ENCODE results near the gene EIF3F.
A peak's percentile ranks its signal among the peaks of the same experiment; 100 is the strongest.
"Not testable (repeated sequence)": the region's sequence is repeated elsewhere in the genome, so short reads cannot be mapped to it uniquely, and the experiment has no call there.

EIF3F gene

DNA sequence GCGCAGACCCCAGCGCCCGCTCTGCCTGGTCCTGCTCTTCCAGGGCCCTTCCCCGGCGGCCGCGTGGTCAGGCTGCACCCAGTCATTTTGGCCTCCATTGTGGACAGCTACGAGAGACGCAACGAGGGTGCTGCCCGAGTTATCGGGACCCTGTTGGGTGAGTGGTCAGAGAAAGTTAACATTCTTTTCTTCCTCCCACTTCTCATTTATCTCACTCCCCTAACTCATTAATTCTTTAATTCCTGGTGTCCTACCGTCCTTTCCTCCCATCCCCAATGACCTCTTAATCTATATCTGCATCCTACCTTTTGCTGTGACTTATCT lies 385 bp downstream of the EIF3F start:
- not testable (repeated sequence) for DNase-seq (ENCODE audit: extremely low read depth in 1 of 2, low read depth in 1 of 2)

DNA sequence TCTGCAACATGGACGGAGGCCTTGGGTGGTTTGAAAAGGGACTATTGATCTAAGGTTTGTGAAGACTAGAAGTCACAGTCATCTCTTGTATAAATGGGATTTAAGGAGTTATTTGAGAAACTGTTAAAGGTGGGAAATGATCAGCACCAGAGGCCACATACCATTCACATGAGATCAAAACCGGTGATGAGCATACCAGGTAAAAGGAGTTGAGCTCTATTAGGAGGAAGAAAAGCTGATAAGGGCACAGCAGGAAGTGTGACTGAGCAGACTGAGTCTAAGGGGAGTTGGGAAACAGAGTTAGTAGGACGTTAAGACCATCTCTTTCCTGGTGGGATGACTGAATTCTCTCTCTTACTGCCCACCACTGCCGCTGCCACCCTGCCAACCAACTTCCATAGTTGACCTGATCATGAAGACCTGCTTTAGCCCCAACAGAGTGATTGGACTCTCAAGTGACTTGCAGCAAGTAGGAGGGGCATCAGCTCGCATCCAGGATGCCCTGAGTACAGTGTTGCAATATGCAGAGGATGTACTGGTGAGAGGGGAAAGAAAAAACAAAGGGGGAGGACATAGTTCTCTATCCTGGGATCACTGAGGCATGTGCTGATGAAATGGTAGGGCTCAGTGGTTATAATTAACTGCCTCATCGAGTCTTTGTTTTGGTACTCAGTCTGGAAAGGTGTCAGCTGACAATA lies 7.6 kb downstream of the EIF3F start:
- no peak for DNase-seq (ENCODE audit: extremely low read depth in 1 of 2, low read depth in 1 of 2)

DNA sequence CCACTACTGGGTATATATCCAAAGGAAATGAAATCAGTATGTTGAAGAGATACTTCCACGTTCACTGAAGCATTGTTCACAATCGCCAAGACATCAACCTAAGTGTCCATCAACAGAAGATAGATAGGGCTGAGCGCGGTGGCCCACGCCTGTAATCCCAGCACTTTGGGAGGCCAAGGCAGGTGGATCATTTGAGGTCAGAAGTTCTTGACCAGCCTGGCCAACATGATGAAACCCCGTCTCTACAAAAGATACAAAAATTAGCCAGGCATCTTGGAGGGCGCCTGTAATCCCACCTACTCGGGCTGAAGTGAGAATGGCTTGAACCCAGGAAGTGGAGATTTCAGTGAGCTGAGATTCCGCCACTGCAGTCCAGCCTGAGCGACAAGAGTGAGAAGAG lies 12.7 kb downstream of the EIF3F start:
- DNase-seq (ENCODE audit: extremely low read depth in 1 of 2, low read depth in 1 of 2): no peak

DNA sequence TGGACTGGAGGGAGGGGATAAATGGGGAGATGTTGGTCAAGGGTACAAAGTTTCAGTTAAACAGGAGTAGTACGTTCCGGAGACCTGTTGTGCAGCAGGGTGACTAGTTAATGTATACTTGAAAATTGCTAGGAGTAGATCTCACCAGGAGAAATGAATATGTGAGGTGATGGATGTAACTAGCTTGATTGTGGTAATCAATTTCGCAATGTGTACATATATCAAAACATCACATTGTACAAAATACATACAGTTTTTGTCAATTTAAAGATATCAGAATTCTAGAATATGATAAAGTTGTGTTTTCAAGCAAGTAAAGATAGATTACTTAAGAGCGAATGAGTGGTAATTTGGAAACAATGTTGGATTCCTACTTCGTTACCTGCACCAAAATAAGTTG lies 13.3 kb downstream of the EIF3F start:
- no peak for DNase-seq (ENCODE audit: extremely low read depth in 1 of 2, low read depth in 1 of 2)

DNA sequence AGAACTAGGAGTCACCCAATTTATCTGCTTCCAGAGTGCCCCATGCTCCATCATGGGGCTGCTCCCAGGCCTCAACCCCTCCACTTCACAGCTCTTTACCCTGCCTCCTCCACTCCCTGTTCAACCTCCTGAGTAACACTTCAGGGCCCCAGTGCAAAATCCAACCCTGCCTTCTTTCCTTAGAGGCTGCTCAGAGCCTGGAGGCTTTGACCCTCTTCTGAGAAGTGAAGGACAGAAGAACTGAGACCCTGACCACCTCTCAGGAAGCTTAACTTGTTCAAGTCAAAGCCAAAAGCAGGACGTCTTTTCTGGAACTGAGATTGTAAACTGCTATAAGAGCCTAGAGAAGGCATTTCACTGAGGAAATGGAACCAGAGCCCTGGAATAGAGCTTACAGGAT lies 15.5 kb downstream of the EIF3F start:
- no peak for DNase-seq (ENCODE audit: extremely low read depth in 1 of 2, low read depth in 1 of 2)

DNA sequence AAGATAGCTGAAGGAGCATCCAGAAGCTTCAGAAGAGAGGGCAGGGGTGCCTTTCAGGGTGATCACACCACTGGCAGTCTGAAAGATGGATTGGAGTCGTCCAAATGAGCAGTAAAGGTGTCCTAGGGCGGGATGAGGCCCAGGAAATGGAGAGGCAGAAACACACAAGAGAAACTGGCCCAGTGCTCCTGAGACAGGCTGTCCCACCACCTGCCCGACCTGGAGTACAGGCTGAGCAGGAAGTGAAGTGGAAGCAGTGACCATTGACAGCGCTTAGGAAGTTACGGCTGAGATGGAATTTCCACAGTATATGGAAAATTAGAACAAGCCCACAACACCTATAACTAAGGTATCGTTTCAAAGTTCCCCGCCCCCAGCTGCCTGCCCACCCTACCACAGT lies 16.1 kb downstream of the EIF3F start:
- DNase-seq (ENCODE audit: extremely low read depth in 1 of 2, low read depth in 1 of 2): no peak

DNA sequence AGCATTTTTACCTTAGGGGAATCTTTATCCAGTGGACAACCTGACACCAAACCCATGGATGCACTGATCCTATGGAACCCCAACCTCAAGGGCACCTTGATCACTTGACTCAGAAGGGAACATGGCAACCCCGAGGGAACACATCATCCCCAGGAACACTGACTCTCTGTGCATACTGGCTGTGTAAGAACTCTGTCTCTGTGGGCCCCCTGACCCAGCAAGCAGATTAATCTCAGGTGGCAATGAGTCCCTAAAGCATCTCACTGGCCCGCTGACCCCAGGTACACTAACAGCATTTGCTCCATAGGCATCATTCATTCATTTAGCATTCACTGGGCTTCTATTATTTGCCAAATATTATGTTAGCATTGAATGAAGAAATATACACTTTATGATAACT lies 16.9 kb downstream of the EIF3F start:
- no peak for DNase-seq (ENCODE audit: extremely low read depth in 1 of 2, low read depth in 1 of 2)

DNA sequence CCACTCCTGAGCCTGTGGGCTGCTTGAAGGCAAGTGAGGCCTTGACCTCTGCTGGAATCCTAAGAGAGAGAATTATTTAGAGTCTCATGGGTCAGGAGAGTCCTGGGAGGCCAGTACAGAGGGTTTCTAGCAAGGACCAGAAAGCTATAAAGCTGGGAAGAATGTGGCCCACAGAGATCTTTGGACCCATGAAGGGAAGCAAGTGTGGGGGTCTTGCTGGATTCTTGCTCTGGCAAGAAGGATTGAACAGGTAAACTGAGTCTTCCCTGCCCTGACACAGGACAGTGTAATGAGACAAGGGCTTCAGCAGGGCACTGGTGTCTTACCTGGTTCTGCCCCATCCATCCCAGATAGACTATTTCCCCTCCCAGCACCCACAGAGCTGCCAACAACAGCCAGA lies 18.4 kb downstream of the EIF3F start:
- no peak for DNase-seq (ENCODE audit: extremely low read depth in 1 of 2, low read depth in 1 of 2)

DNA sequence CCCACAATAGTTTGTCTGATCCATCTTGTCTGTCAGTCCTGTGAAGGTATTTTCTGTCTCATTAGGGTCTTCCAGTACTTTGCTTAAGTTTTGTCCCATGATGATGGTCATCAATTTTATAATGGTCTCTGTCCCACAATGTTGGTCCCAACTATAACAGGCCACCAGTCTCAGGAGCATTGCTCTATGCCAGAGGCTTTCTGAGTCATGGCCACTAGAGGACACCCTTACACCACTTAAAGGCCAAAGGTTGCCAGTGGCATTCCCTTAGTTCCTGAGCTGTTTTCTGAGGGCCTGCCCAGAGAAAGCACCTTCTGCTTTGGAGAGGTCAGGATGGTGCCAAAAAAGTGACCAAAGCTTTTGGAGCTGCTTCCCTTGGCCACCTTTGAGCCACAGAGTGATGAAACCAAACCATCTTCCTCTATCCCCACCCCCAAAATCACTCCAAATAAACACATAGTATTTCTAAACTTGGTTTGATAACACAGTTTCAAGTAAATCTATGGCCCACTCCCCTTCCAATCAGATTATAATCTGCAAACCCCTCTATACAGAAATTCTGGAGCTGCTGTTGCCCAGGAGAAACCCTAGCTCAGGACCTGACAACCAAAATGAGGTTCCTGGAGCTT lies 19.3 kb downstream of the EIF3F start:
- DNase-seq (ENCODE audit: extremely low read depth in 1 of 2, low read depth in 1 of 2): no peak

DNA sequence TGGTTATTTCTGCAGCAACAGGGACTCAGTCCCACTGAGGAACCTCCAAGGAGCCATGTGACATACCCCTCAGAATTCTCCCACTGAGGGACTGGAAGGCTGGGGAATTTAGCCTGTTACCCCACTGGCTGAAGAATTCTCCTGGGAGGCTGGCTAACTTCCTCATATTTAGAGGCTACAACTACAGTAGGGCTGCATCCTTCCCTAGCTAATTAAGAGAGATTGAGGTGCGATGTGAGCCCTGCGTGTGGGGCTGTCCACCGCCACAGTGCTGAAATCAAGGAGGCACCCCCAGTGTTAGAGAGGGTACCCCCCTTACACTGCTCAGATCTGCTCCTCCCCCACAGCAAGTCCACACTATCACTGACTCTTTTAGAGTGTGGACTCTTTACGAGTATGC lies 21.1 kb downstream of the EIF3F start:
- DNase-seq (ENCODE audit: extremely low read depth in 1 of 2, low read depth in 1 of 2): no peak

DNA sequence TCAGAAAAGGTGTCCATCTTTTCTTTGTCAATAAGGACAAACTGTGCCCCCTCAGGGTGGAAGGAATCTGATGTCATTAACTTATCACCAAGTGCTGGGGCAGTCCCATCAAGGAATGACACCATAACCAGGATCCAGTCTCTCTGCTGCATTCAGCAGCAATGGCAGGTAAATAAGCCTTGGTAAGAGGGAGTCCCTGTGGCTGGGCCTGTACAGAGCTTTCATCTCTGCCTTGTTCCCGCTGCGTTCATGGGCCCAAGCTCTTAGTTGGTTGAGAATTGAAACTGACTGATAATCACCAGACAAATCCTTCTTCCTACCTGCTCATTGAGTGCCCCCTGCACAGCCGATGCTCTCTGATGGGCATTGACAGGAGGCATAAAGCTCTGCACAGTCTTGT lies 22.7 kb downstream of the EIF3F start:
- DNase-seq (ENCODE audit: extremely low read depth in 1 of 2, low read depth in 1 of 2): no peak

DNA sequence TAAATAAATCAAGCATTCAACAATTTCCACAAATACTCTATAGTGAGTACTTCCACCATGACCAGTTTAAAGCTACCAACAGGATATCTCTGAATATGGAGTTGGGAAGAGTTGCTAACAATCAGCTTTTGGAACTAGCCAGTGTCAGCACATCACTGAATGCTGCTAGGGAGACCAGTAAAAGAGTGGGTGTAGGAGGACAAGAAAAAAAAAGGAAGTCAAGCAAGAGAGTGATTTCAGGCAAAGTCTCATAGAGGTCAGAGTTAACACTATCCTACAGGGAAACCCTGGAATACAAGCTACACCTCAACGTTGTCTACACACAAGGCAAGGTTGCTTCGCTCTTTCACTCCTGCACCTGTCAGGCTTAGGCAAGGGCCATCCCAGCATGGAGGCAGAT lies 24.2 kb downstream of the EIF3F start:
- DNase-seq (ENCODE audit: extremely low read depth in 1 of 2, low read depth in 1 of 2): no peak

DNA sequence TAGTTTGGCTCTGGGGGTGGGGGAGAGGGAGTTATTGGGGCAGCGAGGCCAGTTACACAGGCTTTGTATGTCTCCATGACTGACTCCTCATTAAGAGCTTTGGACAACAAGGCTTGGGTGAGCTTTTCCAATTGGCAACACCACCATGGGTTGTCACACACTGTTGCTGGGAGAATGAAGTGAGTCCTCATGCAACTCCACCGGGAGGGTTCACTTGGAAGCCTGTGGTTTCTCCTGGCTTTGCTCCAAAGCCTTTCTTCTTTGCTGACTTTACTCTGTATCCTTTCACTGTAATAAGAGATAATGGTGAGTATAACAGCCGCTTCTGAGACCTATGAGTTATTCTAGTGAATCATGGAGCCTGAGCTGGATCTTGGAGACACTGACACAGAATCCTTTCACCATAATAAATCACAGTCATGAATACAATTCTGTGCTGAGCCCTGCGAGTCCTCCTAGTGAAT lies 24.9 kb downstream of the EIF3F start:
- DNase-seq (ENCODE audit: extremely low read depth in 1 of 2, low read depth in 1 of 2): no peak

DNA sequence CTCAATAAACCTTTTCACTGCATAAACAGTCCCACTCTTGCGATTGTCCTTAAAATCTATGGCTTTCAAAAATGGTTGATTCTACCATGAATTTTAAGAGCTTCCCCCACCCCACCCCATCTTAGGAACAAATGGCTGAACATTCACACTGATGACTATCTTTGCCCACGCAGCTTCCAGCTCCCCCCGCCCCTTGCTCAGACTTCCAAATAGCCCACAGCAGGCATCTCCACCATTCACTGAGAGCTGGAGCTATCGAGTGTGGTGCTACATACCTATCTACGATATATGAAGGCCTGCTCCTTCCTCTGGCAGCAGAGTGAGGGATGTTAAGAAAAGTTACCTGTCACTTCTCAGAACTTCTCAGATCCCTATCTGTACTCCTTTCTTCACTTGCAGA lies 26.7 kb downstream of the EIF3F start:
- no peak for DNase-seq (ENCODE audit: extremely low read depth in 1 of 2, low read depth in 1 of 2)

DNA sequence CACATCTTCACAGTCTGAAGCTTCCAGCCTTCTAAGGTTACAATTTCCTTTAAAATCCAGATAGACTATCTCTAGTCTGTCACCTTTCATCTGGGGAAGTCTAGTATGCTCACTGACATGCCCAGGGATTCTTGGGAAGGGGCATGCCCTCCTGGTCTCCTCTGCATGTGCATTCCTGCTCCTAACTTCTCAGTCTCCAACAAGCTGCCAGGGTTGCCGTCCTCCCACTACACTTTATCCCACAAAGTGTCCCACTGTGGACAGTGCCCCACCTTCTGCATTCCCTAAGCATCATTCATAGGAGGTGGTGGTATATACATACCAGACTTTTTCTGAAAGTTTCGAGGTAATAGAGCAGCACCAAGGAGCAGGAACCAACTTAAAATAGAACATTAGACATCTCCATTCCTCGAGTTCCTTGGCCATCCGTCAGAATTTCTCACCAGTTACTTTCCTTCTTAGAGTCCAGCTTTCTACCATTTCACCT lies 28.7 kb downstream of the EIF3F start:
- no peak for DNase-seq (ENCODE audit: extremely low read depth in 1 of 2, low read depth in 1 of 2)

DNA sequence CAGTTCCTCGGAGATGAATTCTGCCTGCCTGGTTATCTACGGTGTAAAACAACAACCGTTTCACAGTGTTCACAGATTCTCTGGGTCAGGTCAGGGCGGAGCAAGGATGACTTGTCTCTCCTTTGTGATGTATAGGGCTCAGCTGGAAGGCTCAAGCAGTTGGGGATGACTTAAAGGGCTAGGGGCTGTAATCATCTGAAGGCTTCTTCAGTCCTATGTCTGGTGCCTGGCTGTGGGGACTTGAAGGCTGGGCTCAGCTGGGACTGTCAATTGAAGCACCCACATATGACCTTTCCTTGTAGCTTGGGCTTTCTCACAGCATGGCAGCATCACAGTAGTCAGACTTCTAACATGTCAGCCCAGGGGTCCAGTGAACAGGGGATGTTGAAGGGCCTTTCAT lies 29.3 kb downstream of the EIF3F start:
- DNase-seq (ENCODE audit: extremely low read depth in 1 of 2, low read depth in 1 of 2): no peak

DNA sequence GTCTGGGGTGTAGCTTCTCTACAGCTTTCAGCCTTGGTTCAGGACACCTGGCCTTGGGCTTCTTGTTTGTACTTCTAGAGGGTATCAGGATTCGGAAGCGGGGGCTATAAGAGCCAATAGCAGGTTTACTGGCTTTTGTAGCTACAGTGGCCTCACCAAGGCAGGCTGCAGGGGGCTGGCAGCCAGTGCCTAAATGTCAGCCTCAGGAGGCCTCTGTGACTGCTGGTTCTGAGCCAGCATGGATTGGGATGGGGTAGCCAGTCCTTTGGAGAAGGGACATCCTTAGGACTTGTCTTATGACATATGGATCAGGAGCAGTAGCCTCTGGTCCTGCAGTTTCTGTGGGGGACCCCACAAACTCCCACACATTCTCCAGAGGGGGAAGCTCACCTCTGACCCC lies 29.9 kb downstream of the EIF3F start:
- DNase-seq (ENCODE audit: extremely low read depth in 1 of 2, low read depth in 1 of 2): no peak

DNA sequence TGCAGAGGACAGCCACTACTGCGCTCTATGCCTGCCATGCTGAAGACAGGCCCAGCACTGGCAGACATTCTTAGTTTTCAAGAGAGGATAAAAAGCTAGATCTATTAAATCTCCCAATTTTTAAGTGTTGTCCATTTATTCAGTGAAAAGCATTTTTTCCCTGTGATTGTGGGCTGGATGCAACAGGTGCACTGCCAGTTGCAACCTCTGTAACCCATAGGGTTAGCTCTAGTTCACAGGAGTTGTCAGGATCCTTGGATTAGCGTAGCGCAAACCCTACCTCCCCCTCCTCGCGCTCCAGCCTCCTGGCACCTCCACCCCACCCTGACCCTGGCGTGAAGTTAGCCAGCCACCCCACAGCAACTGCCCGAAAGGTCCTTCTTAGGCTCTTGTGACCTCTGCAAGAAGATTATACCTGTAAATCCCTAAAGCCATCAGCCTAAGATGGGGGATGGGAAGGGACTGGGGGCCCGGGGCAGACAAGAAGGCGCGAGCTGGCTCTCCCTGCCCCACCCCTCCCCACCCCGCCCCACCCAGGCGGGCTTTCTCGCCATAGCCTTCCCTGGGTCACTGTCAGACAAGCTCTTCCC lies 30.9 kb downstream of the EIF3F start:
- no peak for DNase-seq (ENCODE audit: extremely low read depth in 1 of 2, low read depth in 1 of 2)

DNA sequence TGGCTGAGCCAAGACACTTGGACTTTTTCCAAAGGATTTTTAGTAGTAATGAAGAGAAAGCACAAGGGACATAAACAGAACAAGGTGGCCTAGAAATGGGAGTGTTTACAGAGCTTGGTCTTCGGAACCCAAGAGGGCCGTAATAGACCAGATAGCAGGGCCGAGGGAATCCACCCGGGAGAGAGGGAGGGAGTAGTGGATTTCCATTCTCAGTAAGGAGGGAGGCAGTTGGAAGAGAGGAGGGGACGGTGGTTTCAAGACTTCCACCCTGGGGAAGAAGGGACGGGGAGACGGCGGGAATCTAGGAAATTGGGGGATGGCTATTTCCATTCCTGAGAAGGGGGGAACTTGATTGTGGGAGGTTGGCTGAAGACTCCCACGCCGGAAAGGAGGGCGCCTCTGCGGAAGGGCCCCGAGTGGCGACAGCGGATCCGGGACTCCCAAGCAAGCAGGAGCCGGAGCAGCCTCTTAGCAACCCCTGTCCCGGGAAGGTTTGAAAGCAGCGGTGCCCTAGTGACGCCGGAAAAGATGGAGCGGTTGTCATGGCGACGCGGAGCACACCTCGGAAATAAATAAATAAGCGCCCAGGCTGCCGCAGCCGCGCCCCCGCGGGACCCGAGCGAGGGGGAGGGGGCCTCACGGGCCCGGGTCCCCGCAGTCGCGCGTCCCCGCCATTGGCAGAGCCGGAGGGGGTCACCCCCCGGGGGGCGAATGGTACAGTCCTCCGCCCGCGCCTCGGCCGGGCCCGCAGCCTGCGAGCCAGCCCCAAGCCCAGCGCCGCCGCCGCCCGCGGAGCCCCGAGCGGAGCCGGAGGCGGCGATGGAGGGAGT lies 31.6 kb downstream of the EIF3F start:
- peak; percentile 55 to 57 for DNase-seq (ENCODE audit: extremely low read depth in 1 of 2, low read depth in 1 of 2)

DNA sequence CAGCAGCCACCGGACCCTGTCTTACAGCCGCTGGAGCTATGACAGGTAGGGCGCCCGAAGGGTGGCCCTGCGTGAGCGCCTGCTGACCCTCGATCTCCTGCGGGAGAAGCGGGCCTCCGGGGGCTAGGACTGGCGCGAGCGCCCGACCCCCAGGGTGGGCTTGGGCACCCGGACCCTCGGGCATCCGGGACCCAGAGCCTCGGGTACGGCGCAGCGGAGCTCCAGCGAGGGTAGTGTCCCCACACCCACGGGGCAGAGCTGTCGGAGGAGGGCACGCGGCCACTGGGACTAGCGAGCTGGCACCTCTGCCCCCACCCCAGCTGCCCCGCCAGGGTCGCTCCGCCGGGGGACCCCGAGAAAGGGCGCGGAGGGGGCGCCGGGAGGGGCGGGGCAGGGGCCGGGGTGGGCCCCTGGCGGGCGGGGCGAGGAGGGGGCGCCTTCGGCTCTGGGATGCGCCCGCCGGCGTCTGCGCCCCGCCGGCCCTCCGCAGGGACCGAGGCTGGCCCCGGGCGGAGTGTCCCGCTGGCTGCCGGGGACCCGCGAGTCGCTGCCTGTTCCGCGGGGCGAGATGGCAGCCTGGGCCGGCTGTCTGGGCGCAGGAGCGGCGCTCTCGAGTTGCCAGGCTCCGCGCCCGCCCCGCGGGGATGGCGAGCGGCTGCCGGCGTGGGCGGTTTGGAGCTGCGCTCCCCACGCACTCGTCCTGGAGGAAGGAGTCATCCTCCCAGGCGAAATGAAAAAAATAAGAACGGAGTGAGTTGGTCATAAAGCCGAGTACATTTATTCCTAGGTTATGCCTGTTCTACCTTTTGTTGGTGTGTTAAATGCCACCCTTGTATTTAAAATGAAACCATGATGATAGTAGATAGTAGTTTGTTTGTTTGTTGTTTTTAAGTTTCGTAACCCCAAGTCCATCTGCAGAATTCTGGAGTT lies 32.4 kb downstream of the EIF3F start:
- DNase-seq (ENCODE audit: extremely low read depth in 1 of 2, low read depth in 1 of 2): no peak

DNA sequence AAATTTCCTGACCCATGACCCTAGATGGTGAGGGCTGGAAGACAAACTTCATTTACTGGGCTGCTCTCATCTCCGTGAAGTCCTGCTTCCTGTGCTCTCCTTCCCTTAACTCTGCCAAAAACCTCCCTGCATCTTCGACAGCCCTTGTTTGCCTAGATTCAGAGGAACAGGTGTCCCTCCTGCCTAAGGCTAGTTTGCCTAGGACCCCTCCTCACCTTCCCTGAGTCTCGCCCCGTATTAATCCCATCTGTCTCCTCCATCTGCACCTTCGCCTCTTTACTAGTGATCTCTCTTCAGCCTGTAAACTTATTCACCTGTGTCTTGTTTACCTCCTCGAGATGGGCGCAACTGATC lies 33.1 kb downstream of the EIF3F start:
- DNase-seq (ENCODE audit: extremely low read depth in 1 of 2, low read depth in 1 of 2): no peak
